Suprapubic skin (tissue), 3 donors: ENCODE results near the gene UEVLD.

Experiments used
- POLR2AphosphoS5 ChIP-seq, 3 donors: sonication (generic); formaldehyde crosslinking; IDR thresholded peaks; one replicate each; pipeline ENCODE4 v1.6.1; 2017; ENCODE audit warnings: antibody characterized with exemption in 3 of 3
- TF ChIP-seq, protein P1 (sequence below), 2 donors: fragments of 200-600 bp in 1 of 2; fragments of 450-650 bp in 1 of 2; sonication (generic) in 1 of 2; IDR thresholded peaks; one replicate each; pipeline ENCODE4 v1.5.1; 2016 to 2019; ENCODE audit warnings: antibody characterized with exemption in 2 of 2, mild to moderate bottlenecking in 1 of 2, moderate library complexity in 1 of 2

DNA sequence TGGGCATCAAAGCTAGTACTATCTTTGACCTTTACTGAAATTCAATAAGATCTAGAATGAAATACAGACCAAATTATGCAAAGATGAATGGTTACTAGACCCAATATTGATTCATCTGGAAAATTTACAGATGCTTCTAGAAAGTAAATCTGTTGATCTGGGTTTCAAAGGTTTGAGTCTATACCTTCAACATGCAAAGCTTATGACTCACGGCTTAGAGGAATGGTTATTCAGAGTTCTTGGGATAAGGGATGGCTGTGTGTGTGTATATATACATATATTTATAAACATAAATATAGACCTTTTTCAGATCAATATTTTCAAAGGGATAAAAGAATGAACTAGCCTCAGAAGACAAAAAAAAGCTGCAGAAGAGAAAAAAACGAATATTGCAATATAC lies 44.3 kb upstream of the UEVLD start:
- TF ChIP-seq, protein P1, sequence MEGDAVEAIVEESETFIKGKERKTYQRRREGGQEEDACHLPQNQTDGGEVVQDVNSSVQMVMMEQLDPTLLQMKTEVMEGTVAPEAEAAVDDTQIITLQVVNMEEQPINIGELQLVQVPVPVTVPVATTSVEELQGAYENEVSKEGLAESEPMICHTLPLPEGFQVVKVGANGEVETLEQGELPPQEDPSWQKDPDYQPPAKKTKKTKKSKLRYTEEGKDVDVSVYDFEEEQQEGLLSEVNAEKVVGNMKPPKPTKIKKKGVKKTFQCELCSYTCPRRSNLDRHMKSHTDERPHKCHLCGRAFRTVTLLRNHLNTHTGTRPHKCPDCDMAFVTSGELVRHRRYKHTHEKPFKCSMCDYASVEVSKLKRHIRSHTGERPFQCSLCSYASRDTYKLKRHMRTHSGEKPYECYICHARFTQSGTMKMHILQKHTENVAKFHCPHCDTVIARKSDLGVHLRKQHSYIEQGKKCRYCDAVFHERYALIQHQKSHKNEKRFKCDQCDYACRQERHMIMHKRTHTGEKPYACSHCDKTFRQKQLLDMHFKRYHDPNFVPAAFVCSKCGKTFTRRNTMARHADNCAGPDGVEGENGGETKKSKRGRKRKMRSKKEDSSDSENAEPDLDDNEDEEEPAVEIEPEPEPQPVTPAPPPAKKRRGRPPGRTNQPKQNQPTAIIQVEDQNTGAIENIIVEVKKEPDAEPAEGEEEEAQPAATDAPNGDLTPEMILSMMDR (IDR thresholded peaks at IDR 0.05), result no peak
- TF ChIP-seq POLR2AphosphoS5 (IDR thresholded peaks at IDR 0.05), result no peak
